K562 (cell line): ENCODE measurements around the gene COX4I2. TPM values are rescaled to one million over a fixed set of nuclear protein-coding genes. Genes with fewer than 3 reads are reported as not detected.

Experiments
- ASH1L ChIP-seq: fragments of 450-650 bp; IDR thresholded peaks from 2 replicates; pipeline ENCODE4 v1.6.1; 2018; ENCODE audit warnings: borderline replicate concordance, mild to moderate bottlenecking, low read depth; ENCODE audit not compliant: partially characterized antibody
- BCOR ChIP-seq: fragments of 450-650 bp; IDR thresholded peaks from 2 replicates; pipeline ENCODE4 v1.6.1; 2016
- CBX2 ChIP-seq: fragments of 200-600 bp; sonication (generic); IDR thresholded peaks from one replicate; pipeline ENCODE4 v1.6.1; 2012; ENCODE audit warnings: mild to moderate bottlenecking, low read length, inconsistent platforms; ENCODE audit not compliant: insufficient read depth, poor library complexity, severe bottlenecking
- CBX5 ChIP-seq: IDR thresholded peaks from 2 replicates; pipeline ENCODE4 v1.6.1; 2014; ENCODE audit warnings: low read depth, borderline replicate concordance
- CHD4 ChIP-seq: fragments of 200-600 bp; sonication (generic); IDR thresholded peaks from 3 replicates; pipeline ENCODE4 v1.6.1; 2012; ENCODE audit warnings: low read depth, mild to moderate bottlenecking, mixed read lengths, low read length, inconsistent platforms; ENCODE audit not compliant: insufficient read depth, insufficient replicate concordance, poor library complexity, severe bottlenecking
- E2F1 ChIP-seq: sonication (generic); formaldehyde crosslinking; IDR thresholded peaks from 2 replicates; pipeline ENCODE4 v1.8.1; 2023; ENCODE audit warnings: mild to moderate bottlenecking, missing genetic modification reagents, moderate library complexity
- EGR1 ChIP-seq: fragments of 450-650 bp; conservative IDR thresholded peaks from 2 replicates; pipeline ENCODE4 v1.6.1; 2017; ENCODE audit warnings: mild to moderate bottlenecking
- ETS2 ChIP-seq: IDR thresholded peaks from 2 replicates; pipeline ENCODE4 v1.6.1; 2016; ENCODE audit warnings: borderline replicate concordance, missing genetic modification characterization, mild to moderate bottlenecking, moderate library complexity, missing compliant biosample characterization; ENCODE audit not compliant: poor library complexity, severe bottlenecking
- FUS ChIP-seq: fragments of 200-400 bp; formaldehyde crosslinking; optimal IDR thresholded peaks from 2 replicates; pipeline ENCODE3; 2017; ENCODE audit warnings: low read depth, low read length
- GATA2 ChIP-seq: sonication (generic); formaldehyde crosslinking; IDR thresholded peaks from 2 replicates; pipeline ENCODE4 v1.4.0; 2020; ENCODE audit warnings: mild to moderate bottlenecking, missing genetic modification reagents
- GATAD2B ChIP-seq: fragments of 450-650 bp; IDR thresholded peaks from 2 replicates; pipeline ENCODE4 v1.6.1; 2017; ENCODE audit warnings: mild to moderate bottlenecking, borderline replicate concordance
- HNRNPUL1 ChIP-seq: fragments of 200-400 bp; formaldehyde crosslinking; IDR thresholded peaks from 2 replicates; pipeline ENCODE4 v1.6.1; 2017; ENCODE audit warnings: low read length
- KDM2B ChIP-seq: fragments of 250-450 bp; sonication (Bioruptor Pico); IDR thresholded peaks from 2 replicates; pipeline ENCODE4 v1.8.0; 2021; ENCODE audit warnings: mild to moderate bottlenecking, moderate library complexity
- KLF13 ChIP-seq: fragments of 450-650 bp; IDR thresholded peaks from 2 replicates; pipeline ENCODE4 v1.6.1; 2016; ENCODE audit warnings: missing genetic modification characterization, low read depth, mild to moderate bottlenecking, missing compliant biosample characterization, moderate library complexity, borderline replicate concordance
- NR2C2 ChIP-seq, 2 experiments: fragments of 200-800 bp in 1 of 2; sonication (Bioruptor generic) in 1 of 2; sonication (generic) in 1 of 2; formaldehyde crosslinking in 1 of 2; IDR thresholded peaks; 2 replicates each; pipeline versions ENCODE4 v1.6.1 to v1.8.0; 2016 to 2022; ENCODE audit warnings: mild to moderate bottlenecking in 1 of 2, missing compliant biosample characterization in 1 of 2, missing genetic modification characterization in 1 of 2, missing genetic modification reagents in 1 of 2
- PCBP2 ChIP-seq: fragments of 200-400 bp; formaldehyde crosslinking; IDR thresholded peaks from 2 replicates; pipeline ENCODE4 v1.6.1; 2018; ENCODE audit warnings: low read length, low read depth, mild to moderate bottlenecking, moderate library complexity; ENCODE audit not compliant: poor library complexity, severe bottlenecking
- PTBP1 ChIP-seq: fragments of 200-400 bp; formaldehyde crosslinking; IDR thresholded peaks from 2 replicates; pipeline ENCODE4 v1.6.1; 2017; ENCODE audit warnings: low read depth, low read length
- RBM14 ChIP-seq: fragments of 200-400 bp; formaldehyde crosslinking; IDR thresholded peaks from 2 replicates; pipeline ENCODE4 v1.6.1; 2018; ENCODE audit warnings: low read depth, mild to moderate bottlenecking, low read length, moderate library complexity, borderline replicate concordance; ENCODE audit not compliant: insufficient read depth
- RCOR1 ChIP-seq, 2 experiments: IDR thresholded peaks; 2 replicates each; pipeline ENCODE4 v1.6.1; 2012; ENCODE audit warnings: low read depth in 2 of 2, low read length in 2 of 2, borderline replicate concordance in 1 of 2, improper control_type of control experiment in 1 of 2
- TOE1 ChIP-seq, 2 experiments: fragments of 450-650 bp in 1 of 2; sonication (generic) in 1 of 2; formaldehyde crosslinking in 1 of 2; IDR thresholded peaks; 2 replicates each; pipeline versions ENCODE4 v1.7.1 to v1.8.0; 2016 to 2022; ENCODE audit warnings: borderline replicate concordance in 2 of 2, mild to moderate bottlenecking in 2 of 2, antibody characterized with exemption in 1 of 2, inconsistent platforms in 1 of 2, low read depth in 1 of 2, missing genetic modification reagents in 1 of 2, moderate library complexity in 1 of 2
- ZFPM2 ChIP-seq: fragments of 250-450 bp; sonication (Bioruptor Pico); IDR thresholded peaks from 2 replicates; pipeline ENCODE4 v1.5.1; 2022; ENCODE audit warnings: mild to moderate bottlenecking
- ZNF3 ChIP-seq: fragments of 250-450 bp; sonication (Bioruptor Pico); IDR thresholded peaks from 2 replicates; pipeline ENCODE4 v1.5.0; 2021; ENCODE audit warnings: mild to moderate bottlenecking, moderate library complexity
- ZNF76 ChIP-seq: fragments of 250-450 bp; sonication (Bioruptor Pico); IDR thresholded peaks from 2 replicates; pipeline ENCODE4 v1.4.0; 2020; ENCODE audit warnings: mild to moderate bottlenecking, moderate library complexity, borderline replicate concordance
- ZNF764 ChIP-seq: fragments of 250-450 bp; sonication (Bioruptor Pico); IDR thresholded peaks from 2 replicates; pipeline ENCODE4 v1.4.0; 2020; ENCODE audit warnings: low read depth, mild to moderate bottlenecking, moderate library complexity
- polyA plus RNA-seq, 8 experiments: library from polyadenylated mRNA; depleted of rRNA in 4 of 8; stranded (reverse) in 5 of 8; unstranded in 3 of 8; fragments of >200 nt; fragmentation: Nextera tagmentation in 2 of 8; fragmentation: Illumina TruSeq in 1 of 8; extraction: Ambion mirVana in 2 of 8; extraction: Trizol in 1 of 8; gene quantifications; 2 replicates each; pipeline versions ENCODE4 v1.2.1 to v1.2.3, GENCODE V29; 2011 to 2014; ENCODE audit warnings: inconsistent platforms in 1 of 8, missing spikeins in 1 of 8
- total RNA-seq, 7 experiments: library from RNA; depleted of rRNA in 6 of 7; stranded (reverse); fragments of >200 nt in 6 of 7; fragmentation: Illumina TruSeq in 2 of 7; extraction: Trizol in 2 of 7; gene quantifications; 2 replicates each; pipeline versions ENCODE4 v1.2.1 to v1.2.3, GENCODE V29; 2011 to 2021; ENCODE audit warnings: low replicate concordance in 1 of 7
- TF ChIP-seq, protein P1 (sequence below): sonication (generic); formaldehyde crosslinking; IDR thresholded peaks from 2 replicates; pipeline ENCODE4 v1.5.0; 2020; ENCODE audit warnings: missing genetic modification reagents
- TF ChIP-seq, protein P2 (sequence below), 2 experiments: fragments of 450-650 bp in 1 of 2; sonication (generic) in 1 of 2; formaldehyde crosslinking; conservative IDR thresholded peaks; 2 replicates each; pipeline versions ENCODE4 v1.4.0 to v1.8.1; 2020 to 2022; ENCODE audit warnings: mild to moderate bottlenecking in 1 of 2, missing genetic modification reagents in 1 of 2

COX4I2 gene
- total and polyA plus RNA-seq, 9 of the 15 experiments (the other 6 are each of a cell fraction or from before 2014, with no cell fraction given): not detected

GRCh38 chr20:31604567-31605030 lies 33.1 kb upstream of the COX4I2 start (continued):
- TF ChIP-seq E2F1 (CRISPR knock-in tag): no peak
- no peak for TF ChIP-seq ETS2 (tag)
- no peak for TF ChIP-seq NR2C2 (CRISPR knock-in tag; IDR thresholded peaks at IDR 0.05)
- no peak for TF ChIP-seq NR2C2 (tag; IDR thresholded peaks at IDR 0.05)
- no peak for TF ChIP-seq HNRNPUL1
- TF ChIP-seq ZNF3 (CRISPR knock-in tag): 0 out of 2 replicates have a peak, but pooled peaks have one; percentile 23
- no peak for TF ChIP-seq CBX5
- TF ChIP-seq KLF13: no peak
- TF ChIP-seq CBX2: no peak
- peak in 1 of 2 experiments; percentile 28; a peak in 1 of 4 replicates for TF ChIP-seq RCOR1 (IDR thresholded peaks at IDR 0.05; ENCODE audit: borderline replicate concordance in 1 of 2, low read depth in 2 of 2, low read length in 2 of 2)
- TF ChIP-seq RBM14: no peak
- no peak for TF ChIP-seq GATAD2B
- no peak for TF ChIP-seq GATA2 (CRISPR knock-in tag)
- TF ChIP-seq, protein P1, sequence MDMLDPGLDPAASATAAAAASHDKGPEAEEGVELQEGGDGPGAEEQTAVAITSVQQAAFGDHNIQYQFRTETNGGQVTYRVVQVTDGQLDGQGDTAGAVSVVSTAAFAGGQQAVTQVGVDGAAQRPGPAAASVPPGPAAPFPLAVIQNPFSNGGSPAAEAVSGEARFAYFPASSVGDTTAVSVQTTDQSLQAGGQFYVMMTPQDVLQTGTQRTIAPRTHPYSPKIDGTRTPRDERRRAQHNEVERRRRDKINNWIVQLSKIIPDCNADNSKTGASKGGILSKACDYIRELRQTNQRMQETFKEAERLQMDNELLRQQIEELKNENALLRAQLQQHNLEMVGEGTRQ (CRISPR knock-in tag): no peak
- TF ChIP-seq ZNF76 (CRISPR knock-in tag): no peak
- TF ChIP-seq ZFPM2: no peak
- peak; percentile 55; the same call in 1 of the 2 replicates for TF ChIP-seq PTBP1
- TF ChIP-seq TOE1 (IDR thresholded peaks at IDR 0.05; ENCODE audit: borderline replicate concordance): no peak
- TF ChIP-seq TOE1 (CRISPR knock-in tag; IDR thresholded peaks at IDR 0.05; ENCODE audit: borderline replicate concordance, low read depth): no peak
- no peak for TF ChIP-seq CHD4
- TF ChIP-seq ZNF764 (CRISPR knock-in tag): no peak
- no peak for TF ChIP-seq EGR1
- peak; percentile 78; the same call in 1 of the 2 replicates for TF ChIP-seq BCOR
- TF ChIP-seq ASH1L: no peak
- no peak for TF ChIP-seq KDM2B (CRISPR knock-in tag)
- no peak for TF ChIP-seq PCBP2
- TF ChIP-seq, protein P2, sequence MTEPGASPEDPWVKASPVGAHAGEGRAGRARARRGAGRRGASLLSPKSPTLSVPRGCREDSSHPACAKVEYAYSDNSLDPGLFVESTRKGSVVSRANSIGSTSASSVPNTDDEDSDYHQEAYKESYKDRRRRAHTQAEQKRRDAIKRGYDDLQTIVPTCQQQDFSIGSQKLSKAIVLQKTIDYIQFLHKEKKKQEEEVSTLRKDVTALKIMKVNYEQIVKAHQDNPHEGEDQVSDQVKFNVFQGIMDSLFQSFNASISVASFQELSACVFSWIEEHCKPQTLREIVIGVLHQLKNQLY (CRISPR knock-in tag; conservative IDR thresholded peaks at IDR 0.05): no peak
- TF ChIP-seq FUS: no peak
